Mucosa of descending colon (tissue), 3 donors: ENCODE measurements around the gene GSDMA. TPM values are rescaled to one million over a fixed set of nuclear protein-coding genes. Genes with fewer than 3 reads are reported as not detected.

ENCODE experiments used
- ATAC-seq: fragments of 200-7000 bp; cut with Tn5 transposase; one replicate; pipeline ENCODE4 v1.9.1; 2020; ENCODE audit warnings: mild to moderate bottlenecking, moderate library complexity
- DNase-seq, 3 donors: peaks; one replicate each; pipeline ENCODE4 v3.0.0-alpha.2; 2020
- H3K36me3 ChIP-seq: fragments of 200-600 bp; one replicate; pipeline ENCODE4 v1.8.0; 2021; ENCODE audit warnings: low read depth, mild to moderate bottlenecking
- H3K4me1 ChIP-seq: fragments of 200-600 bp; one replicate; pipeline ENCODE4 v1.8.0; 2021; ENCODE audit warnings: low read depth, mild to moderate bottlenecking
- H3K4me3 ChIP-seq: fragments of 200-600 bp; one replicate; pipeline ENCODE4 v1.8.0; 2021; ENCODE audit warnings: mild to moderate bottlenecking
- H3K9me3 ChIP-seq: fragments of 200-600 bp; one replicate; pipeline ENCODE4 v1.8.0; 2021; ENCODE audit warnings: mild to moderate bottlenecking
- CTCF ChIP-seq: fragments of 200-600 bp; IDR thresholded peaks from one replicate; pipeline ENCODE4 v1.8.0; 2022; ENCODE audit warnings: antibody characterized with exemption, mild to moderate bottlenecking
- intact Hi-C, 2 donors: fragments of 100-400 bp; cut with DNase I in 1 of 2; cut with micrococcal nuclease in 1 of 2; formaldehyde crosslinking; loops; one replicate each; pipeline versions ENCODE4 v1.11.0 to v1.11.1; 2022; cut with DNase I, micrococcal nuclease
- microRNA-seq: library from miRNA; unstranded; fragments of <30 nt; microRNA quantifications from one replicate; pipeline ENCODE4, GENCODE V29; 2019
- total RNA-seq, 3 donors: library from RNA; stranded (reverse); fragmentation: NEBNext Ultra II Directional in 2 of 3; extraction: Animal tissue kit (Norgen Biotek cat#: 25700) in 2 of 3; gene quantifications; one replicate each; pipeline versions ENCODE4 v1.2.1 to v1.2.4, GENCODE V29; 2021 to 2023
- donor health status: DM: no; HTN: no; CAD: no; lungs with moderate emphysema.
- donor health status: DM: no; HTN: no; CAD: no.
- donor health status: DM: no; HTN: yes; CAD: no.

Gene GSDMA
- total RNA-seq, 3 donors from 2014 or later, result 0.22 to 0.54 (median 0.26) TPM

- no peak for TF ChIP-seq CTCF
- H3K4me3 ChIP-seq, result no peak overlapping the region
- H3K9me3 ChIP-seq, result no peaks in the 10 kb centered on the region
- intact Hi-C loops, result no loop called here
- peaks cover 3% of the 10 kb centered on the region for H3K36me3 ChIP-seq
- H3K4me1 ChIP-seq, result peaks cover 43% of the 10 kb centered on the region
- peak; percentile 2 for ATAC-seq
- DNase-seq, result no peak
Measured at GRCh38 chr17:40024901-40025300, 62.1 kb downstream of the GSDMA start.

- ATAC-seq, result no peak
- intact Hi-C loops, result no loop called here
- DNase-seq, result no peak
- Histone ChIP-seq H3K36me3 (peaks cover 3% of the 10 kb centered on the region), H3K4me1 (peaks cover 43% of the 10 kb centered on the region), H3K4me3 (no peak overlapping the region), H3K9me3 (no peaks in the 10 kb centered on the region)
- TF ChIP-seq CTCF, result no peak
Measured at GRCh38 chr17:40025559-40025958, 62.8 kb downstream of the GSDMA start.

- H3K4me1 ChIP-seq, result peaks cover 43% of the 10 kb centered on the region
- peaks cover 3% of the 10 kb centered on the region for H3K36me3 ChIP-seq
- intact Hi-C loops, result no loop called here
- no peak for TF ChIP-seq CTCF
- H3K9me3 ChIP-seq, result no peaks in the 10 kb centered on the region
- DNase-seq (no peak), ATAC-seq (no peak)
- no peak overlapping the region for H3K4me3 ChIP-seq
Measured at GRCh38 chr17:40025991-40026815, 63.4 kb downstream of the GSDMA start.

- Histone ChIP-seq H3K4me1 (peaks cover 47% of the 10 kb centered on the region), H3K36me3 (peaks cover 3% of the 10 kb centered on the region), H3K9me3 (no peaks in the 10 kb centered on the region), H3K4me3 (no peak overlapping the region)
- DNase-seq (peak; percentile 80 to 85 (median 85)), ATAC-seq (peak; percentile 81)
- intact Hi-C loops, result no loop called here
- TF ChIP-seq CTCF, result peak; percentile 75
Measured at GRCh38 chr17:40026816-40027613, 64.2 kb downstream of the GSDMA start.

Small RNAs within 50 kb of the gene (microRNA-seq; reads per million reads assigned to microRNA genes)
- gene MIR6884, result not detected

Other genes starting within 250 kb of the GSDMA start
- gene MIEN1, start 232.5 kb upstream of the GSDMA start, total RNA-seq, result 10 to 100 TPM; 63.2 to 84.3 (median 67.1) TPM
- gene GRB7, start 225.1 kb upstream of the GSDMA start, total RNA-seq, result 10 to 100 TPM; 13.6 to 49.0 (median 28.0) TPM
- gene IKZF3, start 98.7 kb upstream of the GSDMA start, total RNA-seq, result 1 to 10 TPM; 3.5 to 5.3 (median 4.6) TPM
- not detected for gene ZPBP2, start 94.8 kb upstream of the GSDMA start, total RNA-seq
- 100 to 1,000 TPM in 2 of 3 donors, 10 to 100 TPM in 1; 76.1 to 162 (median 139) TPM for gene GSDMB, start 44.4 kb upstream of the GSDMA start, total RNA-seq
- gene ORMDL3, start 35.4 kb upstream of the GSDMA start, total RNA-seq, result 10 to 100 TPM; 56.8 to 62.0 (median 58.3) TPM
- not detected for gene LRRC3C, start 35.3 kb upstream of the GSDMA start, total RNA-seq
- 100 to 1,000 TPM in 1 of 3 donors, 10 to 100 TPM in 2; 96.0 to 126 (median 96.8) TPM for gene PSMD3, start 17.8 kb downstream of the GSDMA start, total RNA-seq
- not detected for gene CSF3, start 52.4 kb downstream of the GSDMA start, total RNA-seq
- 10 to 100 TPM; 76.6 to 90.2 (median 87.4) TPM for gene MED24, start 91.4 kb downstream of the GSDMA start, total RNA-seq
- gene THRA, start 100.0 kb downstream of the GSDMA start, total RNA-seq, result 100 to 1,000 TPM in 1 of 3 donors, 10 to 100 TPM in 2; 56.8 to 114 (median 60.0) TPM
- gene NR1D1, start 137.6 kb downstream of the GSDMA start, total RNA-seq, result 10 to 100 TPM in 2 of 3 donors, 1 to 10 TPM in 1; 9.3 to 15.0 (median 14.8) TPM
- 10 to 100 TPM; 83.7 to 100.0 (median 85.3) TPM for gene MSL1, start 159.0 kb downstream of the GSDMA start, total RNA-seq
- gene CASC3, start 177.5 kb downstream of the GSDMA start, total RNA-seq, result 100 to 1,000 TPM in 1 of 3 donors, 10 to 100 TPM in 2; 62.2 to 134 (median 63.0) TPM
- gene RAPGEFL1, start 214.5 kb downstream of the GSDMA start, total RNA-seq, result 100 to 1,000 TPM in 2 of 3 donors, 10 to 100 TPM in 1; 76.8 to 177 (median 147) TPM